NCI-H1105 treated with DMSO at 0.1 percent for 48 hours (cell line): Measurements from ENCODE around the gene CRIP3.
"Not testable (repeated sequence)": the region's sequence is repeated elsewhere in the genome, so short reads cannot be mapped to it uniquely, and the experiment has no call there.

ENCODE experiments used
- DNase-seq: peaks from one replicate; lab custom pipeline; 2025; lab: John Stamatoyannopoulos, UW

Gene CRIP3, protein sequence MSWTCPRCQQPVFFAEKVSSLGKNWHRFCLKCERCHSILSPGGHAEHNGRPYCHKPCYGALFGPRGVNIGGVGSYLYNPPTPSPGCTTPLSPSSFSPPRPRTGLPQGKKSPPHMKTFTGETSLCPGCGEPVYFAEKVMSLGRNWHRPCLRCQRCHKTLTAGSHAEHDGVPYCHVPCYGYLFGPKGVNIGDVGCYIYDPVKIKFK

DNA sequence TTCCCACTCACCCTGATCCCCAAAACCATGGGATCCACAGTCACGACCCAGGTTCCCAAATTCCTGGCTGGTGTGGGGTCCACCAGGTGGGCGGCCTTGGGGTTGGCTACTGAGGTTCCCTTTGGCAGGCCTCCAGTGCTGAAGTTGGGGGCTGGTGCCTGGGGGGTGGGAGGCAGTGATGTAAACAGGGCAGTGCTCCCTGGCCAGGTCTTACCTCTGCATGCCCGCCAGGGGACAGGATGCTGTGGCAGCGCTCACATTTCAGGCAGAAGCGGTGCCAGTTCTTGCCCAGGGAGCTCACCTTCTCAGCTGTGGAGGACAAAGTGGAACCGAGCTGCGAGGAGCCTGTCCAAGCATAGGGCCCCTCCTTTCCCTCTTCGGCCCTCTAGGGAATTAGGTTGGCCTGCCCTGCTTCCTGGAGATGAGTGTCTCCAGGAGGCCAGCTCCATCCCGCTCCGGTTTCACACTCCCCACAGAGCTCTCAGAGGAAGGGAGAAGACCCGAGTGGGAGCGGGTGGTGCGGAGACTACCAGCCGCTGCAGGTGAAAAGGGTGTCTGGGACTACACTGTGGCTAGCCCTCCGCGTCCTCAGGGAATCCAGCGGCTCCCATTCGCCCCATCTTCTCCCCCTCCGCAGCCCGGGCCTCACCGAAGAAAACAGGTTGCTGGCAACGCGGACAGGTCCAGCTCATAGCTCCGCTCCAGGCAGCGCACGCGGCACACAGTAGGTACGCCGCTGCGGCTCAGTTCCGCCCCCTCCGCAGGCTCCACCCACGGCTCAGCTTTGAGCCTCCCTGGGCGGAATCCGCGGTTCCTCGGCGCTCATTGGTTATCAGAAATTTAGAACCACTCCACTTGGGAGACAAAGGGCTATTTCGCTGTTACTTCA lies at the start of gene CRIP3:
TSS of gene CRIP3 (minus strand) at position 726 of the 889 bp plus-strand sequence. CDS start at position 692, 34 bp downstream.
- peak; percentile 76 for DNase-seq

DNA sequence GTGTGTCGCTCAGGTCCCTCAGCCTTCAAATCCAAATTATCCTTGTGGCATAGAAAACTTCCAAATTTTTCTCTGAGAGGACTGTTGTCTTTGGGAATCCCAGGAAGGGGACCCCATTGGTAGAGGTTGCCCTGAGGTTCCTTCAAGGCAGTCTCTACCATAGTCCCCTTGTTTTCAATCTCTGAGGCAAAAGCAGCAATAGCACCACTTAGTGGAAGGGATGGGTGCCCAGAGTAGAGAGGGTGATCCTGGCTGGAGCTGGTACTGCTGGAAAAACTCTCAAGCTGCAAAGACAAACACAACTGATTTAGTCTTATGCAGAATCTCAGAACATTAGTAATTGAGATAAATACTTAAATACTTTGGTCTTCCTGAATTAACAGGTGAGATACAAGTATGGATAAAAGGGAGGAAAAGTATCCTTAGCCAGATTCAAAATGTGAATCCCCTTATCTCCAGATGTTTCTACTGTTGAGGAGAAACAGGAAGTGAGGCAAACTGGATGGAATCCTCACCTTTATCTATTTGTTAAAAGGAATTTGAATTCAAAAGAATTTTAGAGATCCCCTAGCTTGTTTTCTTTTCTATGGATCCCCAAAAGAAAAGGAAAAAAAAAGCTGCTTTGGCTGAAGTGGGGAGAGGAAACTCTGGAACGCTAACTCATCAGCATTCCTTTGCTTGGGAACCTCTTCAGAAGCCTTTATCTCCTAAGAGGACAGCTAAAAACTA lies 47.4 kb upstream of the CRIP3 start:
- DNase-seq, result no peak

DNA sequence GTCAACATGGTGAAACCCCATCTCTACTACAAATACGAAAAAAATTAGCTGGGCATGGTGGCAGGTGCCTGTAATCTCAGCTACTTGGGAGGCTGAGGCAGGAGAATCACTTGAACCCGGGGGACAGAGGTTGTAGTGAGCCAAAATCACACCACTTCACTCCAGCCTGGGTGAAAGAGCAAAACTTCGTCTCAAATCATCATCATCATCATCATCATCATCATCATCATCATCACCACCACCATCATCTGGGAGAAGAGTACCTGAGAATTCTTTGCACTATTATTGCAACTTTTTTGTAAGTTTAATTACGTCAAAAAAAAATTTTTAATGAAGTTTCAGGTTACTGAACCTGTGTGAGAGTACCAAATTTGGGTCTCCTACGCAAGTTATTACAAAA lies 43.3 kb upstream of the CRIP3 start:
- not testable (repeated sequence) for DNase-seq

DNA sequence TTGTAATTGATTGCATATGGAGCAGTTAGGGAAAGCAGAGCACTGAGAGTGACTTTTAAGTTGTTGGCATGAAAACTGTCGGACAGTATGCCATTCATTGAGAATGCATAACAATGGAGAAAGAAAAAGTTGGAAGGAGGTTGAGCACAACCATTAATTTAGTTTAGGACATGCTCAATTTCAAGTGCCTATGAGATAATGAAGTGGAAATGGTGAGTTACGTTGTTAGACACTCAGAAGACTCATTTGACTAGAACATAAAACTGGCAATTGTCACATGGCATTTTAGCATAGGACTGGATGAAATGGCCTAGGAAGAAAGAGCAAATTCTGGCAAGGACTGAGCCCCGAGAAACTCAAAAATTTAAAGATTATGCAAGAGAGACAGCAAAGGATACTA lies 38.8 kb upstream of the CRIP3 start:
- DNase-seq, result no peak

DNA sequence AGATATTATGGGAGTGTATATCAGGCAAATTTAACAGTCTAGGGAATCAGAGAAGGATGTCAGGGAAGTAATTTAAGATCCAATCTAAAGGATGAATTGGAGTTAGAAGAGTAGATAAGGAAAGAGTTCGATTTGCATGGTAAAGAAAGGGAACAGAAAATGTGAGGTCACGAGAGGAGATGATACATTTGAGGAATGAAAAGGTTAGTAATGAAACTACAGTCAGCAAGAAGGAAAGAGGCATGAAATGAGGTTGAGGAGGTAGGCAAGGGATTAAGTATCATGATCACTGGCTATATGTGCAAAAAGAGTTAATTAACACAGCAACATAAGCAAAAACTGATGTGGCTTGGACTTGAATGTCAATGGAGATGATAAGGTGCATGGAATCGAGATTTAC lies 38.4 kb upstream of the CRIP3 start:
- DNase-seq, result no peak

DNA sequence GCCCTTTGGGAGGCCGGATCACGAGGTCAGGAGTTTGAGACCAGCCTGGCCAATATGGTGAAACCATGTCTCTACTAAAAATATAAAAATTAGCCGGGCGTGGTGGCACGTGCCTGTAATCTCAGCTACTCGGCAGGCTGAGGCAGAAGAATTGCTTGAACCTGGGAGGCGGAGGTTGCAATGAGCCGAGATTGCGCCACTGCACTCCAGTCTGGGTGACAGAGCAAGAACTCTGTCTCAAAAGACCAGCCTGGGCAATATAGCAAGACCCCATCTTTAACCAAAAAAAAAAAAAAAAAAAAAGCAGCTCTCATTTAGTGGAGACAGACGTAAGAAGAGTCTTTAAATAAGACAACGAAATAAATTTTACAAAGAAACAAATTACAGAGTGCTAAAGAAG lies 37.6 kb upstream of the CRIP3 start:
- not testable (repeated sequence) for DNase-seq

DNA sequence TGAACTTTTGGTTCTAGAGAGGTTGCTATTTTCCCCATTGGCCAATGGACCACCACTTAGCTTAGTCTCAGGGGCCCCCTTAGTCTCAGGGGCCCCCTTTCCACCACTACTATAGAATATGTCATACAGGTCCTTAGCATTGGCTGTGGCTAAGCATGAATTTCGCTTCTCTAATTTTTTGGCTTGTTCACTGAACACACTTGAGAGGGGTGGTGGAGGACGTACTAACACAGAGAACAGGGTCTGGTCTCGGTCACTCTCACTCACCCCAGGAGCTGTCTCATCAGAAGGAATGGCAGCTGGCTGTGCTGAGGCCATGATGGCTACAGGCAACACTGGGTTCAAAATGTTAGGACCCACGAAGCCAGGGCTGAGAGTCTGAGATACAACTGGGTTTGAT lies 30.5 kb upstream of the CRIP3 start:
- DNase-seq, result no peak

DNA sequence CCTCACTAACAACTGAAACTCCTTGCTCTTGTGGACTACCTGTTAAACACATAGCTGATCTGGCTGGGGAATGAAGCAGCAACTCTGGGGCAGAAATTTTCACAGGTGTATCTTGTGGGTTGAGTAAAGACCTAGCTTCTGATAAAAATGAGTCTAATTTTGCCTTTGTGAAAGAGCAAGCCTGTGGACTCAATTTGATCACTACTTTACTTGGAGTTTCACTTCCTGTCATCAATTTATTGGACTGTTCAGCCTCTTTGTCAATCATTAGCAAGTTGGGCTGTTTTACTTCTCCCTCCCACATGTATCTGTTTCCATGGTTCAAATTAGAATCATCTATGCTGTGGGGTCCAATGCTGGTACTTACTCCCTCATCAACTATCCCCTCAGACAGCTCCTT lies 29.6 kb upstream of the CRIP3 start:
- no peak for DNase-seq

DNA sequence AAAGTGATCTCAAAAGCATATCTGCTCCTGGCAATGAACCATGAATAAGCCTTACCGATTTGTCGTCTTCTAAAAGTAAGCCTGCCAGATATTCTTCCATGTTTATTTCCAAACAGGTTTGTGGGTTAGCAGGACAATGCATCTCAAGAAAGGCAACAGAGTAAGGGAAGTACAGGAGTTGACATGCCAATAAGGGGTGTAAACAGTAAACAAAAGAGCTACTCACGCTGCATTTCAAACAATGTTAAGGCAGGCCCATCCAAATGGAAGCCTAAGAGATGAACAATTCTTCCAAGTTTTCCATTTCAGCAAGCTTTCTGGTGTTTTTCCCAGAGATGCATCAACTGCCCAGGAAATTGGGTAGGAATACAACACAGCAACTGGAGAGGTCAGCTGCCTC lies 27.8 kb upstream of the CRIP3 start:
- no peak for DNase-seq

DNA sequence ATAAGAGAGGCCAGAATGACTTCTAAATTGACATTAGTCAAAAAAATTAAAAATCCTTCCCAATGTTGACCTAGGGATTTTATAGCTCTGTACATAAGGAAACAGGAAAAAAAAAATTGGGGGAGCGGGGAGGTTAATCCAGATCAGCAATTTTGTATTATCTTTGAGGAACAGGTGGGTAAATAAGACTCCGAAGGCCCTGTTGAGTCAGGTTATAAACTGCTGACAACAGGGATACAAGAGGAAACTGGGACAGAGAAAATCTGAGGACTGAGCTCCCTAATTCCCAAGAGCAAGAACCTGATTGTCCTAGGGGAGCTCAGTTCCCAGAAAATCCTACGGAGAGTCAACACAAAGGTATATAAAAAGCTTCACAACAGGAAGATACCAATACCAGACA lies 26.8 kb upstream of the CRIP3 start:
- DNase-seq, result no peak

DNA sequence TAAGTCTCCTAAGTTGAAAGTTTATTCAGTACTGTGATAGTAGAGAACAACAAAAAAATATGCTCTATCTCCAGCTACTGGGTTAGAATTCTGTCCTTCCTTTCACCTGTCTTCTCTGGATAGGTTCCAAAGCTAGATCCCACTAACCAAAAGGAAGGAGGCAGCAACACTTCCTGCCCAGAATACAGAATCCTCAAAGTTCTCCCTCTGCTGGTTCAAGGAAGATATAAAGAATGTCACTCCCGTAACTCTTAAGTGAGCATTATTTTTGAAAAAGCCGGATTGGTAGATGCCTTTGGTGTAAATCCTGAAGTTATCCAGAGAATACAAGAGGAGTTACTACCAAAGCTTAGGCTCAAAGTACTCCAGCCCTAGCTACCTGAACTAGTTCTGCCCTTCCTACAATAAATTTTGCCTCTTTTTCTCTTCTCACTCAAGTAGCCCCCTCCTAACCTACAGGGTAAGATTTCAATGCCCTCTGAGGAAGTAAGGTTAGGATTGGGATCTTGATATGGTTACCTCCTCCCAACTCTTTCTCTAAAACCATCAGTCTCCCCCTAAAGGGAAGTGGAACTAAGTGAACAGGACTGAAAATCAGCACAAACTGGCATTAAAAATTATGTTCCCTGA lies 26.0 kb upstream of the CRIP3 start:
- DNase-seq, result peak; percentile 58

DNA sequence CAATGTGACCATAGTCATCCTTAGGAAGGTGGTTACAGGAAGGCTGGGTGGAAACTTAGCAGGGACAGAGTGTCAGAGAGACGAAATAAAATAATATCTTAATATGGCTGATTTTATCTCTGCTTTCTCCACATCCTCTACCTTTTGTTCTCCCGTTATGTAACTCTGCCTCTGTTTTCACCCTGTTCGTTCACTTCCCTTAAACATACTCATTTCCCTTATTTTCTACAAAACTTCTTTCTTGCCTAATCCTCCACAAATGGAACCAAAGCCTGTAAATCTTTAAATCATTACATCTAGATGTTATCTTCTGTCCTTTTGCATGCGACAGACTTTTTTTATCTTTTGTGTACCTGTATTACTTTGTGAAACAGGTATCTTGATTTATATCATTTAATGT lies 23.3 kb upstream of the CRIP3 start:
- DNase-seq, result no peak

DNA sequence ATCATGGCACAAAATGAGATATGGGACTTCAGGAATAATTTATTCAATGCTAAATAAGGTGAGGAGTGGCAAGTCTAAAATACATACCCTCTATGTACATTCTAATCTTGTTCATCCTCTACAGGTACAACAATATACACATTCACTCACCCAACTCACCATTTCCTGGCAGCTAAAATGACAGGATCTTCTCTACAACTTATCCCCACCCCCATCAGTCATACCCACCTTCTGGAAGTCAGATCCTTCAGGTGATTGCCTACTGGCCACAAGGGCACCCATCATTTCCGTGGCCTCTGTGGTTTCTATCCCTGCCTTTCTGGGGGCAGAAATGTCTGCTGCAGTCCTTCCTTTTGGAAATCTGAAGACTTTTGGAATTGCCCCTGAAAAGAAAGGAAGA lies 22.8 kb upstream of the CRIP3 start:
- DNase-seq, result no peak

DNA sequence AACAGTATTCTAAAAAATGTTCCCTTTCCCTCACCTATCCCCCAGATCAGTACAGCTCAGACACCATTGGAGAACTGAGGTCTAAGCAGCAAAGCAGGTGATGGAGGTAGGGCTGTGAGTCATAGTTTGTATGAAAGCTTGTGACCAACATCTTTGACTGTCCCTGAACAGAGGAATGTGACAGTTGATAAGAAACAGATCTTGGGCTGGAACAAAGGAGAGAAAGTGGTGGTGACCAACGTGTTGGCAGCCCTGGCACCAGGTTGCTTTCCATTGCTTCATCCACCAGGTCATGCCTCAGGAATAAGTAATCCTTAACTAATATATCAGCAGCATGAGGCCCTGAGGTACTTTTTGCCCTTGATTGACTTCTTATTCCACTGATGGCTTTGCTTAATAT lies 19.9 kb upstream of the CRIP3 start:
- DNase-seq, result no peak

DNA sequence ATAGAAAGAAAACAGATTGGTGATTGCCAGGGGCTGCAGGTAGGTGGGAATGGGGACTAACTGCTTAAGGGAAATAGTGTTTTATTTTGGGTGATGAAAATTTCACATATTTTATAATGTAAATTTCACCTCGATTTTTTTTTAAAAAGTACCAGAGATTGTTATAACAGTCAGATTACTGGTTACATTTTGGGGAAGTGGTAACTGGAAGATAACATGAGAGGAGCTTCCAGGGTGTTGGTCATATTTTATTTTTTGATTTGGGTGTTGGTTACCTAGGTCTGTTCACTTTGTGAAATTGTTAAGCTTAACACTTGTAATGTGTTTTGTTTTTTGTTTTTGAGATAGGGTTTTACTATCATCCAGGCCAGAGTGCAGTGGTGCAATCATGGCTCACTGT lies 17.2 kb upstream of the CRIP3 start:
- no peak for DNase-seq

DNA sequence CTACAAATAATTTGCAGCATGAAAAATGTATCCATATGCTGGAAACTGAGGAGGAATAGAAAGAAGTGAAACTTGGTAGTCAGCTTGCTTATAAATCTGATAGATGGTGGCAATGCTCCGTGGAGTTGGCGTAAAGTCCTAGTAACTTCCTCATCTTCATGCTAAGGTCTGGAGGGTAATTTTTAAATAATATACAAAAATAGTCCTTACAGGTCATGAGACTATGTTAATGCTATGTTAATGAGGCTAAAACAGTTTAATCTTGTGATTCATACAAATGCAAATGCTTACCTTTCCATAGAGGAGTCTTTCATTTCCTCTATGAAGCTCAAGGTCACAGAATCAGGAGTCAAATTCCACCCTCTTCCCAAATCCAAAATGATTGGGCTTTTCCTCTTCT lies 9.4 kb upstream of the CRIP3 start:
- no peak for DNase-seq

DNA sequence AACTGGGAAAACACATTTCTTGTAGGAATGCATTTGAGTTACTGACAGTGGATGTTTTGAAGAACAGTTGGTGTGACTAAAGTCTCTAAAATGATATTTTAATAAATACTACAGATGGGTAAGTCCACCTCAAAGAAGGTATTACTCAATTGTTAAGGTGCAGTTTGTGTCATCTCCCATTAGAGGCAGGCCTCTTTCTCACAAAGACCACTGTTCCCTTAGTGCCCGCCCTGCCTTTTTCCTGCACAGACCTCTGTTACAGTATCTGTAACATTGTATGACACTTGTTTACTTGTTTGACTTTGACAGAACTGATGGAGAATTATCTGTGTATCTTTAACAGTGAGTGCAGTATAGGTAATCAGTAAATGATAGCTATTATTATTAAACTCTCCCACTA lies 5.2 kb upstream of the CRIP3 start:
- no peak for DNase-seq

DNA sequence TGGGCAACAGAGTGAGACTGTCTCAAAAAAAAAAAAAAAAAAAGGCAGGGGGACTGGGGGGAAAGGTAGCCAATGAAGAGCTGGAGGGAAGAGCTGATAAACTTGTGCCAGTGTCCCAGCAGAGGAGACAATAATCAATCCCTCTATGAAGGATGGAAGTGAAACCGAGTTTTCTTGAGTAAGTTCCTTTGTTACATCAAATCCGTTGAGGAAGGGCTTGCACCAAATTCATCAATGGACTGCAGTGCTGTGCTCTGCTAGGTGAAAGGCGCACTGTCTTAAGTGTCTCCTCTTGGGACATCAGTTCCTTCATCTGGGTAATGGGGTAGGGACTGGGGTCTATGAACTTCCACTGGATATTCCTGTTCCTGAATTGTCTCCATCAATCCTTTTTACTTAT lies 3.0 kb upstream of the CRIP3 start:
- DNase-seq, result no peak

DNA sequence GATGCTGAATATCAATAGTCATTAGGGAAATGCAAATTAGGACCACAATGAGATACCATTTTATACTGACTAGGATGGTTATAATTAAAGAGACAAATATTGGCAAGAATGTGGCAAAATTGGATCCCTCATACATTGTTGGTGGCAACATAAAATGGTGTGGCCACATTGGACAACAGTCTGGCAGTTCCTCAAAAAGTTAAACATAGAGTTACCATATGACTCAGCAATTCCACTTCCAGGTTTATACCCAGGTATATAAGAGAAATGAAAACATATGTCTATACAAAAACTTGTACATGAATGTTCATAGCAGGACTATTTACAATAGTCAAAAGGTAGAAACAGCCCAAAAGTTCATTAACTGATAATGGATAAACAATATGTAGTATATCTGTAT lies 2.0 kb upstream of the CRIP3 start:
- DNase-seq, result no peak

DNA sequence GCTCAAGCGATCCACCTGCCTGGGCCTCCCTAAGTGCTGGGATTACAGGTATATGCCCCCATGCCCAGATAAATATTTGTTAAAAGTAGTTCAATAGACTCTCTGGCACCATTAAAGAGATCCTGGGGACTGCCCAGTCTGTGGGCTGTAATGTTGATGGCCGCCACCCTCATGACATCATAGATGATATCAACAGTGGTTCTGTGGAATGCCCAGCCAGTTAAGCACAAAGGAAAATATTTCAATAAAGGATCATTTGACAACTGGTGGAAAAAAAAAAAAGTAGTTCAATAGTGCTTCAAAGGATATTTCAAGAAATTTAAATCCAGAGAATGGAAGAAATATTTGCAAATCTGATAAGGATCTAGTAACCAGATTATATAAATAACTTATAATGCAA lies 1.5 kb upstream of the CRIP3 start:
- DNase-seq, result no peak

DNA sequence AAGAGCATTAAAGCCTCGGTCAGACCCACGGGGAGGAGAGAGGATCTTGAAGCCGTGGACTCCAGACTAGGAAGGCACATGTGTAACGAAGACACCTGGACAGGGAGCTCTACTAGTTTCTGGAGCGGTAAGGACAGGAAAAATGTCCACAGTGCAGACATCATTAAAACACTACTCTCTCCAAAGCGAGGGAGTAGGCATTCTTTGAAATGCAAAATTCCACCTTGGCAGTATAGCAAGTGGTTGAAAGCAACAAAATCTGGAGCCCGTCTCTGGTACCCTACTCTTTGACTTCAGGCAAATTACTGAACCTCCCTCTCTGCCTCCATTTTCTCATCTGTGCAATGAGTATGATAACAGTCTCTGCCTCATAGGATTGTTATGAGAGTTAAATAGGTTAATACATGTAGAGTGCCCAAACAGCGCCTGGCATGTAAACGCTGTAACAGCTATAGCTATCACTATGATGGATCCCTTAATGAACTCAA lies 408 bp upstream of the CRIP3 start:
- no peak for DNase-seq

DNA sequence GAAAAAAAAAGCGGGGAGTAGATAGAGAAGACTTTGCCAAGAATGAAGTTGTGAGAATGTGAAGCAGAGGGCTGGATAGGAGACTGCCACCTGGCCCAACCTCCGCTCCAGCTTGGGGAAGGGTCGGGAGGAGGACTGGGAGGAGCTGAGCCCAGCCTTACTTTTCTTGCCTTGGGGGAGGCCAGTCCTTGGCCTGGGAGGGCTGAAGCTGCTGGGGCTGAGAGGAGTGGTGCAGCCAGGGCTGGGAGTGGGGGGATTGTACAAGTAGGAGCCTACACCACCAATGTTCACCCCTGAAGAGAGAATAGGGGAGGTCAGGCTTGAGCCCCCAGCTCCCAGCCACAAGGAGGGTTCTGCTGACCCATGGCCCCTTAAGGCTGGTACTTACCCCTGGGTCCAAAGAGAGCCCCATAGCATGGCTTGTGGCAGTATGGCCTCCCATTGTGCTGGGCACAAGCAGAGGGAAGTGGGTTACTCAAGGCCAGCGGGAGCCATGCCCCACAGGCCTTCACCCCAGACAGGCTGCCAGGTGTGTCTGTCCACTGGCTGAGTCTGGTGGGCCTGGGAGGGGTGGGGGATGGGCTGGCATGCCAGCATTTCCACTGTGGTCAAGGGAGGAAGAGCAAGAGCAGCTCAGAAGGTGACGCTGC lies 1.1 kb downstream of the CRIP3 start:
- no peak for DNase-seq
